GM18499 (cell line): ENCODE data around the gene SERPINE2.

Source experiments
- ATAC-seq: cut with Tn5 transposase; IDR thresholded peaks from one replicate; pipeline ENCODE4 v1.9.1; 2021; ENCODE audit warnings: moderate number of reproducible peaks; ENCODE audit not compliant: insufficient read depth, unreplicated experiment

SERPINE2 gene

GRCh38 chr2:223980803-223981202 is 58.3 kb downstream of the SERPINE2 start:
- no peak for ATAC-seq

DNA sequence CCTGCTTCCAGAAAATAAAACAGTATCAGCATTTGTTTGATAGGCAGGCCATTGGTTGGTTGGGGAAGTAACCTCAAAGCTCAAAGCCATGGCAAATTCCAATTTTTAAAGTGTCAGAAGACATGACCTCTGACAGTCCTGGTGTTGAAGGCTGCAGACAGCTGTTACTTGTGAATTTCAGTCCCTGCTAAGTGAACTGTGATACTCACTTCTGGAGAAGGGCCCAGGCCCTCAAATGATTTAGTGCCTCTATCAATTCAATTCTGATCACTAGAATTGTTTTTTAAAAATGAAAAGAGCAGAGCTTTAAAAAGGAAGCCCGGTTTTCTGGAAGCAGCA is 58.7 kb downstream of the SERPINE2 start:
- ATAC-seq = no peak

- ATAC-seq = no peak
These were observed 59.2 kb downstream of the SERPINE2 start for GRCh38 chr2:223979730-223980396.

- ATAC-seq = no peak
These were observed 60.6 kb downstream of the SERPINE2 start for GRCh38 chr2:223978451-223978850.

DNA sequence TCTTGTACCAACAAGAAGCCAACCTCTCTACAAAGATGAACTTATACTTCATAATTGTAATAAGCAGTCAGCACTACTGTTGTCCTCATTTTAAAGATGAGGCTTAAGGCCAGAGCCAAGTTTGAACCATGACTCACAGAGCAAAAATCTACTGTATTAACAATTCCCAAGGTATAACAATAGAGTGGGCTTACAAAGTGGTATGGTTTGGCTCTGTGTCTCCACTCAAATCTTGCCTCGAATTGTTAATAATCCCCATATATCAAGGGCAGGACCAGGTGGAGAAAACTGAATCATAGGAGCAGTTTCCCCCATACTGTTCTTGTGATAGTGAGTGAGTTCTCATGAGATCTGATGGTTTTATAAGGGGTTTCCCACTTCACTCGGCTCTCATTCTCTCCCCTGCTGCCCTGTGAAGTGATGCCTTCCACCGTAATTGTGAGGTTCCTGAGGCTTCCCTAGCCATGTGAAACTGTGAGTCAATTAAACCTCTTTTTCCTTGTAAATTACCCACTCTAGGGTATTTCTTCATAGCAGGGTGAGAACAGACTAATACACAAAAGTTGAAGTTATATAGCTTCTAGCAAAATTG is 62.4 kb downstream of the SERPINE2 start:
- ATAC-seq = no peak

DNA sequence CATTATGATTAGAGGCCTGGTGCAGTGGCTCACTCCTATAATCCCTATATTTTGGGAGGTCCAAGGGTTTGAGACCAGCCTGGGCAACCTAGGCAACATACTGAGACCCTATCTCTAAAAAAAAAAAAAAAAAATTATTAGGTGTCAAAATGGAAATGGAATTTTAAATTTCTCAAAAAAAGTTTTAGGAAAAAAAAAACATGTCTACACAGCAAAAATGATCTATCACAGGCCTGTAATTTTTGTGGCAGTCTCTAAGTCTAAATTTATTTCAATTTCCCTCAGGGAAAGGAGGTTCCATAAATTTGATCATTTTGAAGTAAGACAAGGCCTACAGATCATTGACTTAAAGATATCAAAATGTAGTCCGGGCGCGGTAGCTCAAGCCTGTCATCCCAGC is 65.5 kb downstream of the SERPINE2 start:
- ATAC-seq = no peak

GRCh38 chr2:223972656-223973102 is 66.4 kb downstream of the SERPINE2 start:
- no peak for ATAC-seq

DNA sequence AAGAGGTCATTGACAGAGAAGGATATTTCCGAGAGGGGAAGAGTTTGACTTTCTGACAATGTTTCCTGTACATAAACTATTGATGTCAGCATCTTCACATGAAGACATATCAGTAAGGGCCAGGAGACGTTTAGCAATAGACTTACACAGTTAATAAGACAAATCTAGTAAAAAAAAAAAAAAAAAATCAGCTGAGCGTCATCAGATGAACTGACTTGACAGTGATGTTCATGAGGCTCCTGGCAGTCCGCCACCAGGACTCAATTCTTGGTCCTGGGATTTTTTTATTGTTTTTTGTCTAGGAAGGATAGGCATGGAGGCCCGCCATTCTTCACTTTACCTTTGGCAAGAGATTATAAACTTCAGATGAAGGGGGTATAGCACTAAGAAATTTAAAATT is 67.4 kb downstream of the SERPINE2 start:
- no peak for ATAC-seq

- ATAC-seq = no peak
These were observed 68.5 kb downstream of the SERPINE2 start for GRCh38 chr2:223970343-223971128.

DNA sequence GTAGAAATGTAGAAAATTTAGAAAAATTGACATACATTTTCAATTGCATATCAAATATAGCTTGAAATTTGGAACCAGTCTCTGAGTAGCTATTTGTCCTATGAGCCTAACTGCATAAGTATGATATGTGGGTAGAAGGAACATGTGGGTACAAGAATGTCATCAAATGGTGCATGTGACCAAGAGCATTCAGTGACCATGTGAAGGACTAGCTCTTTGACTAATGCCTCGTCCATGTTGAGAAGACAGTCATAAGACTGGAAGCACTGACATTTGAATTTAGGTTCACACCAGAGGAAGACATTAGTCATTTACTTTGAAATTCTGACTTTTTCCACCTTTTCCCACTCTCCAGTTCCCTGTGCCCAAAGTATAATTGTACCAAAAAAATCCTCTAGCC is 69.2 kb downstream of the SERPINE2 start:
- no peak for ATAC-seq

GRCh38 chr2:223969315-223969714 is 69.8 kb downstream of the SERPINE2 start:
- no peak for ATAC-seq

DNA sequence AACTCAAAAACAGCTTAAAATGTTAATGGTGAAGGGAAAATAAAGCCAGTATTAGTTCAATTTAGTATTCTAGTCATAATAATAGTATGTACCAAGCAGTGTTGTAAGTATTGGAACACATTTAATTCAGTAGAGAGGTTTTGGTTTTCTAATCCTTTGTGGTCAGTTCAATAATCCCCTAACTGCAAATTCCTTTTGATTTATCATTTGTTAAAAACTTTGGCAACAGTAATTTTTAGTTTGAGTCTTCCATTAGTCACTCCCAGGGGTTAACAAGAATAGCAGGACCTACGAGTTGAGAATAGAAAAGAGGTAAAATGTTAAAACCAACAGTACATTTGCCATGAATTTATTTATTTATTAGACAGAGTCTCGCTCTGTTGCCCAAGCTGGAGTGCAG is 71.1 kb downstream of the SERPINE2 start:
- no peak for ATAC-seq

DNA sequence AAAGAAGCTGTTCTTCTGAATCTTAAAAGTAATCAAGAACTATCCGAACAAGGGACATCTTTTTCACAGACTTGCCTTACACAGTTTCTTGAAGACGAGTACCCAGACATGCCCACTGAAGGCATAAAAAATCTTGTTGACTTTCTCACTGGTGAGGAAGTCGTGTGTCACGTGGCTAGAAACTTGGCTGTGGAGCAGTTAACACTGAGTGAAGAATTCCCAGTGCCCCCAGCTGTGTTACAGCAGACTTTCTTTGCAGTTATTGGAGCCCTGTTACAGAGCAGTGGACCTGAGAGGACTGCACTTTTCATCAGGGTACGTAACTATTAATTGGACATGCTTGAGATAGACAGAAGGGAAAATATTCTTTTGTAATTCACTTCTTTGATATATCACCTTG is 79.4 kb downstream of the SERPINE2 start:
- no peak for ATAC-seq

GRCh38 chr2:223957092-223957851 is 81.8 kb downstream of the SERPINE2 start, which contains the start of gene MRPL44:
Gene MRPL44, plus strand, starts transcription at chr2:223957463. Its CDS starts 10 bp downstream, at chr2:223957473.
- peak; percentile 71 for ATAC-seq

DNA sequence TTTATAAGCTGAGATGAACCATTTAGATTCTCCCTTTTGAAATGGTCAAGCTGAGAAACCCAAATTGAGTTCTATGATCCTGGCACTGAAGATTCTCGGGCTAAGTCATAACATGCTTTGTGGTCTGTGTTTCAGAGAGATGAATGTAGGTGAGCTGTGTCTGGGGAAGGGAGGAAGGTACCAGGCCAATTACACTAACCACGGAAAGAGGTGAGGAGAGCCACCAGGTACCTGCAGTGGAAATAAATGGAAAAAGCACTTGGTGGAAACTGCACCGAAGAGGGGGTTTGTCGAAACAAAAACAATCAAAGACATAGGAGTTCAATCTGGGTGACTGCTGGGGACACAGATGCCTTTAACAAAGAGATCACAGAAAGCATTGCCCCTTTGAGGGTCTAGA is 82.8 kb downstream of the SERPINE2 start:
- peak; percentile 28 for ATAC-seq

DNA sequence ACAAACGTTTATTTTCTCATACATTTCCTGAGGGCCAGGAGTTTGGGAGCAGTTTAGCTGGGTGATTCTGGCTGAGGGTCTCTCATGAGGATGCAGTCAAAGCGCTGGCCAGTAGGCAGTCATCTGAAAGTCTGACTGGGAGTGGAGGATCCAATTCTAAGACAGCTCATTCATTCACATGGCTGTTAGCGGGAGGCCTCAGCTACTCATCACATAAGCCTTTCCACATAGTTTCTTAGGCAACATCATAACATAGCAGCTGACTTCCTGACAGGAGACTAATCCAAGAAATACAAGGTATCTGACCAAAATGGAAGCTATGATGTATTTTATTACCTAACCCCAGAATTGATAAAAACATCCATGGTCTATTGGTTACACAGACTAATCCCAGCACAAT is 84.7 kb downstream of the SERPINE2 start:
- ATAC-seq = no peak

DNA sequence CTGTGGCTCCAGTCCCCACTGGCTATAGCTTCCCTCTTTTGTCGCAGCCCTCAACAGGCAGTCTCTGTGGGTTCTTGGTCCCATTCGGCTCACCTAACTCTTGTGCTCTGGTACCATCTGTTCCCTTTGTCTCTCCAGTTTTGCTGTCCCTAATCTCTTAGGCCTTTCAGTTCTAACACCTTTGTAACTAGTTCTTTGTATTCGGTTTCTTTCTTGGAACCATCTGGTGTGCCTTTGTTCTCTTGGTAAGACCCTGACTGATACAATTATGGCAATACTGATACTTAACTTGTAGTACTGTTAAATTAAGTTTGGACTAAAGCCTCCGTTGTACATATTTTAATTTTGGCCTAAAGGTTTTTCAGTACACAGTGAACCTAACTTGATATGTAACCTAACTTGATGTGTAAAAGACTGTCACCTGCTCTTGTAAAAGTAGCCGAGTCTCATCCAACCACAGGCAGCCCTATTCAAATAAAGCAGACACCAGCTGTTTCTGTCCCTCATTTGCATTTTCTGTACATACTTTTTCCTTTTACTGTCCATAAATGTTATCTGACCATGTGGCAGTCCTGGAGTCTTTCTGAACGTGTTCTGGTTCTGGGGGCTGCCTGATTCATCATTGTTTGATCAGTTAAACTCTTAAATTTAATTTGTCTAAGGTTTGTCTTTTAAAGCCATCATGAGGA is 86.7 kb downstream of the SERPINE2 start:
- ATAC-seq = peak; percentile 40

DNA sequence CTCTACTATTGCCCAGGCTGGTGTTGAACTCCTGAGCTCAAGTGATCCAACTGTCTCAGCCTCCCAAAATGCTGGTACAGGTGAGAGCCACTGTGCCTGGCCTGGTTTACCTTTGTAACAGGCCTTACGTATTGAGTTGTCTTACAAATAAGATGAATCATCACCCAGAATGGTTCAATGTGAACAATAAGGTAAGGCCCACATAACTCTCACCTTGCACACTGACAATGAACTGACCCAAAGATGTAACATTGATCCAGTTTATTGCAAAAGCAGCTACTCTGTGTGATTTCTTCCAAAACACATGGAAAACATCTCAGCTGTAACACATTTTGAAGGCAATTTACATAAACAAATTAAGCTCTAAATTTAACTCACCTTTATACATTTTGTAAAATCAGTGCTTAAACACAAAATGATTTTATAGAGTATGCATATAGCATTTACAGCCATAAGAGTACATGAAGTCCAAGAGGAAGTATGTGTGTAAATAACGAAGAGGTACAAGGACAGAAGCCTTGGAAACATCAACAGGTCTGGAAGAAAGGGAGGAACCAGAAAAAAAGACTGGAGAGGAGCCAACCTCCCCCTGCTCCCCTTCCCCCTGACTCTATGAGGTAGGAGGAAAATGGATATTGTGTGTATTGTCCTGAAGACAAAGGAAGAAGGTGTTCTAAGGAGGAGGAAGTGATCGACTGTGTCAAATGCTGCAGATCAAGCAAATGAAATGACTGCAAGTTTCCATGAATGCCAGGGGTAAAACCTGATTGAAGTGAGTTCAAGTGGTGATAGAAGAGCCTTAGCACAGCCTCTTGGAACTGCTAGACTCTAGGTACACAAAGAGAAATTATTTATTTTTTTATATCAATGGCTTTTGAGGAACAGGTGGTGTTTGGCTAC is 88.4 kb downstream of the SERPINE2 start:
- ATAC-seq = no peak

DNA sequence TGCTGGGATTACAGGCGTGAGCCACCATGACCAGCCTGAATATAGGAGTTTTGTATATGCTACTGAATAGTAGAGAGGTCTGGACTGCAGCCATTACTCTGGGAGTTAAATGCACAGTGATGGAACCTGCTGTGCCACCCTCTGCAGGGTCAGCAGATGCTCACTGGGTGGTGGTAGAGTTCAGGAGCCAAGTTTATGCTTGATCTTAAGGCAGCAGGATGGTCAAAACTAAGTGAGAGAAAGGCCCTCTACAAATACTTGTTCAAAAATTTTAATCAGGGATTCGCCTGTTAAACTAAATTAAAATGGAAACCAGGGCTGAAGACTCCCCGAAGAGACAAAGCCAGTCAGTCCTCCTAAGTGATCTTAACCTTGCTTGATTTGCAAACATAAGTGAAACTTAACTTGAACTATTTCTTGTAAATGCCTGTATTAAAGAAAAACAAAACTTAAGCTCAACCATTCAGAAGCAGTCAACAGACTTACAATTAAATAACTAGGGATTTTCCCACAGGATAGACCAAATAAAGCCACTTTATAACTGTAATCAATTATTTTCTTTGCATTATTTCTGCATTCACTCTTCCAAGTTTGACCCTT is 89.7 kb downstream of the SERPINE2 start:
- ATAC-seq = no peak
